HG03108 (cell line): Measurements from ENCODE around the gene GPBAR1.

Source experiments
- ATAC-seq: cut with Tn5 transposase; IDR thresholded peaks from one replicate; pipeline ENCODE4 v1.9.1; 2021; ENCODE audit warnings: moderate library complexity; ENCODE audit not compliant: unreplicated experiment

GPBAR1 gene

GRCh38 chr2:218260742-218261422 lies at the start of gene GPBAR1:
Gene GPBAR1, plus strand, starts transcription at chr2:218261015. Its CDS starts 1,710 bp downstream, at chr2:218262725.
- no peak for ATAC-seq

- no peak for ATAC-seq
Observed at GRCh38 chr2:218214116-218214515, 46.7 kb upstream of the GPBAR1 start.

GRCh38 chr2:218216336-218216673 lies 44.5 kb upstream of the GPBAR1 start:
- ATAC-seq = no peak

- peak; percentile 61 for ATAC-seq
Observed at GRCh38 chr2:218216674-218217359, 44.0 kb upstream of the GPBAR1 start, which contains the start of gene ARPC2. Gene ARPC2, plus strand, starts transcription at chr2:218217189. Its CDS starts 282 bp downstream, at chr2:218217471.

- ATAC-seq = peak; percentile 35
Observed at GRCh38 chr2:218217360-218218267, 43.2 kb upstream of the GPBAR1 start.

GRCh38 chr2:218218268-218219185 lies 42.3 kb upstream of the GPBAR1 start:
- ATAC-seq = peak; percentile 42

GRCh38 chr2:218219934-218220333 lies 40.9 kb upstream of the GPBAR1 start:
- no peak for ATAC-seq

- ATAC-seq = no peak
Observed at GRCh38 chr2:218221000-218221399, 39.8 kb upstream of the GPBAR1 start.

- ATAC-seq = no peak
Observed at GRCh38 chr2:218223046-218223445, 37.8 kb upstream of the GPBAR1 start.

- ATAC-seq = no peak
Observed at GRCh38 chr2:218224186-218224585, 36.6 kb upstream of the GPBAR1 start.

GRCh38 chr2:218226903-218227302 lies 33.9 kb upstream of the GPBAR1 start:
- no peak for ATAC-seq

- ATAC-seq = no peak
Observed at GRCh38 chr2:218228366-218229090, 32.3 kb upstream of the GPBAR1 start.

- peak; percentile 90 for ATAC-seq
Observed at GRCh38 chr2:218229239-218229638, 31.6 kb upstream of the GPBAR1 start.

GRCh38 chr2:218229851-218230250 lies 31.0 kb upstream of the GPBAR1 start:
- ATAC-seq = no peak

- peak; percentile 45 for ATAC-seq
Observed at GRCh38 chr2:218230882-218231281, 29.9 kb upstream of the GPBAR1 start.

- ATAC-seq = no peak
Observed at GRCh38 chr2:218233543-218233942, 27.3 kb upstream of the GPBAR1 start.

GRCh38 chr2:218234521-218234920 lies 26.3 kb upstream of the GPBAR1 start:
- no peak for ATAC-seq

- no peak for ATAC-seq
Observed at GRCh38 chr2:218235017-218235416, 25.8 kb upstream of the GPBAR1 start.

- ATAC-seq = no peak
Observed at GRCh38 chr2:218236829-218237228, 24.0 kb upstream of the GPBAR1 start.

- no peak for ATAC-seq
Observed at GRCh38 chr2:218238887-218239286, 21.9 kb upstream of the GPBAR1 start.
